Breast epithelium (tissue), 3 donors: ENCODE data around the gene CABLES1.

Source experiments
- CTCF ChIP-seq, 3 donors: fragments of 450-650 bp; IDR thresholded peaks; one replicate each; pipeline ENCODE4 v1.5.1; 2016 to 2017; ENCODE audit warnings: antibody characterized with exemption in 3 of 3, mild to moderate bottlenecking in 3 of 3, moderate library complexity in 3 of 3
- POLR2AphosphoS5 ChIP-seq, 3 donors: sonication (generic); formaldehyde crosslinking; IDR thresholded peaks; one replicate each; pipeline ENCODE4 v1.6.1; 2017; ENCODE audit warnings: antibody characterized with exemption in 3 of 3

- no peak for TF ChIP-seq CTCF (IDR thresholded peaks at IDR 0.05)
- no peak for TF ChIP-seq POLR2AphosphoS5 (IDR thresholded peaks at IDR 0.05)
These were observed 20.4 kb upstream of the CABLES1 start for GRCh38 chr18:23114911-23115310.
